ENCODE data around the gene ANP32E. TPM values are rescaled to one million over a fixed set of nuclear protein-coding genes. Genes with fewer than 3 reads are reported as not detected.
"Not testable (repeated sequence)": the region's sequence is repeated elsewhere in the genome, so short reads cannot be mapped to it uniquely, and the experiment has no call there.

The ANP32E gene
- total RNA-seq, 1 donor from 2014 or later, result 28.6 TPM

- peak; percentile 47 for ATAC-seq
- intact Hi-C loops (cut with DNase I), result loop anchor here (5.0 kb wide), 1 partner anchor 717 kb away; no protein-coding TSS in a partner anchor
- DNase-seq (ENCODE audit: missing footprints), result no peak
Observed at GRCh38 chr1:150259758-150260669, 24.1 kb upstream of the ANP32E start.

- DNase-seq (ENCODE audit: missing footprints) (no peak), ATAC-seq (no peak)
- intact Hi-C loops (cut with DNase I), result loop anchor here (5.0 kb wide), 1 partner anchor 718 kb away; no protein-coding TSS in a partner anchor
Observed at GRCh38 chr1:150259217-150259616, 23.3 kb upstream of the ANP32E start.

GRCh38 chr1:150257624-150258585 is 22.0 kb upstream of the ANP32E start, which contains the start of gene CA14:
TSS of gene CA14 (plus strand) at chr1:150257774. CDS start at chr1:150258129, 355 bp downstream.
- ATAC-seq (peak; percentile 67), DNase-seq (ENCODE audit: missing footprints) (no peak)
- intact Hi-C loops (cut with DNase I), result loop anchor here (5.0 kb wide), 1 partner anchor 719 kb away; no protein-coding TSS in a partner anchor

GRCh38 chr1:150256554-150257341 is 20.8 kb upstream of the ANP32E start:
- intact Hi-C loops (cut with DNase I), result loop anchor here (5.0 kb wide), 1 partner anchor 721 kb away; no protein-coding TSS in a partner anchor
- ATAC-seq (no peak), DNase-seq (ENCODE audit: missing footprints) (no peak)

- intact Hi-C loops (cut with DNase I), result loop anchor here (5.0 kb wide), 1 partner anchor 721 kb away; no protein-coding TSS in a partner anchor
- ATAC-seq (no peak), DNase-seq (ENCODE audit: missing footprints) (no peak)
Observed at GRCh38 chr1:150256198-150256553, 20.3 kb upstream of the ANP32E start.

GRCh38 chr1:150249936-150250335 is 14.0 kb upstream of the ANP32E start:
- intact Hi-C loops (cut with DNase I), result no loop called here
- ATAC-seq (no peak), DNase-seq (ENCODE audit: missing footprints) (no peak)

GRCh38 chr1:150243003-150243402 is 7.1 kb upstream of the ANP32E start:
- intact Hi-C loops (cut with DNase I), result no loop called here

GRCh38 chr1:150237746-150238145 is 1.8 kb upstream of the ANP32E start:
- intact Hi-C loops (cut with DNase I), result loop anchor here (5.0 kb wide), 1 partner anchor 45 kb away; the partner anchor contains the start of gene CIART
- ATAC-seq (no peak), DNase-seq (ENCODE audit: missing footprints) (no peak)

More at GRCh38 chr1:150243003-150243402, 7.1 kb upstream of the ANP32E start:
- ATAC-seq, result peak; percentile 62
- DNase-seq (ENCODE audit: missing footprints), result no peak

GRCh38 chr1:150237176-150237575 is 1.3 kb upstream of the ANP32E start:
- ATAC-seq; DNase-seq (ENCODE audit: missing footprints): not testable (repeated sequence)
- intact Hi-C loops (cut with DNase I), result loop anchor here (5.0 kb wide), 1 partner anchor 45 kb away; the partner anchor contains the start of gene CIART

DNA sequence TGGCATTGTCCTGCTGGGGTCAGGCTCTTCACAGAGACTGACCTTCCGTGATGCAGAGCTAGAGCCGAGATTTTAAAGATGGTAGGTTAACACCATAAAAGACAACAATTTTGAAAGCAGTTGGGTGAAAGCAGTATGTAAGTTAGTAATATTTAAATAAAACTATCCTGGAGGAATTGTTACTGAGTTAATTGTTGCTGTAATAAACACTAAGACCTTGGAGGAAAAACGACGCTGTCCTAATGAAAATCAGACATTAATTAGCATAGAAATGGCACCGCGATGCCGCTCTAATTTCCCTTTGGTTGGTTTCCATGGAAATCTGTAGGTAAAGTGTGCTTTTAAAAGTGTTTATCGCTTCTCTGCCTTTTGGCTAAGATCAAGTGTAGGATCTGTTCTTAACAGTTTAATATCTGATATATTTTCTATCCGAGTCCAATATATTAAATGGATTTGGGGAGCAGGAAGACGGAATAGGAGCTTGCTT is 745 bp upstream of the ANP32E start:
- no peak for DNase-seq (ENCODE audit: missing footprints)
- ATAC-seq, result no peak
- intact Hi-C loops (cut with DNase I), result loop anchor here (5.0 kb wide), 1 partner anchor 46 kb away; the partner anchor contains the start of gene CIART

- peak; percentile 15 for ATAC-seq
- no peak for DNase-seq (ENCODE audit: missing footprints)
- intact Hi-C loops (cut with DNase I), result loop anchor here (2.0 to 5.0 kb wide), 2 partner anchors 21 to 47 kb away; partner anchors contain the start of gene CIART
Observed at GRCh38 chr1:150235294-150235851, 539 bp downstream of the ANP32E start.

DNA sequence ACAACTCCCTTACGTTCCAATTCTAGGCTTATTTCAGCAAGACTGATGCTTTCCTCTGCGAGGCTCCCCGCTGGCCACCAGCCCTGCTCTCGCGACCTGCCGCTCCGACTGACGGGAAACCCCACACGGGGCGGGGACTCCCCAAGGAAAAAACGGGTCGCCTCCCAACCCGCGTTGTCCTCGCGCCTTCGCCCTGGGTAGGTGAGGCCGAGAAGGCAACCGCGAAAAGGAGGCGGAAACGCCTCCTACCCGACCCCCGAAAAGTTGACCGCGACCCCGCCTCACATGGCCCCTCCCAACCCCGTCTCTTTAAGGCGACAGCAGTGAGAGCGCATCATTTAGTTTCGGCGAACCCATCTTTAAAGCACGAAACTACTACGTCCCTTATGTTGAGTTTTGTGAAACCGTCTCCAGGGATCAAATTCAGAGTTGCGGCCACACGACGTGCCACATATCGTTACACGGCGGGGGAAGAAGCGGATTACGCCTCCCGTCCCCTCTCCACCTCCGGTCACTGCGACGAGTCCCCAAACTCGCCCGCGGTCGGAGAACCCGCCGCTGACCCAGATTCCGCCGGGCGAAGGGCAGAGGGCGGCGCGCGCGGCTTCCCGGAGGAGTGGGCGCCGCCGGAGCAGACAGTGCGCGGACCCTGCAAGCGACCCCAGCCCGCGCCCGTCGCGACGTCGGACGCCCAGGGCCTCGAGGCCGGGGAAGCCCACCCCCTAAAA is 1.2 kb downstream of the ANP32E start:
- intact Hi-C loops (cut with DNase I), result loop anchor here (2.0 to 5.0 kb wide), 2 partner anchors 20 to 48 kb away; partner anchors contain the start of gene CIART
- peak; percentile 91 for DNase-seq (ENCODE audit: missing footprints)
- ATAC-seq, result peak; percentile 56

GRCh38 chr1:150234309-150234565 is 1.7 kb downstream of the ANP32E start:
- DNase-seq (ENCODE audit: missing footprints) (no peak), ATAC-seq (peak; percentile 8)
- intact Hi-C loops (cut with DNase I), result loop anchor here (2.0 kb wide), 1 partner anchor 19 kb away; no protein-coding TSS in a partner anchor

DNA sequence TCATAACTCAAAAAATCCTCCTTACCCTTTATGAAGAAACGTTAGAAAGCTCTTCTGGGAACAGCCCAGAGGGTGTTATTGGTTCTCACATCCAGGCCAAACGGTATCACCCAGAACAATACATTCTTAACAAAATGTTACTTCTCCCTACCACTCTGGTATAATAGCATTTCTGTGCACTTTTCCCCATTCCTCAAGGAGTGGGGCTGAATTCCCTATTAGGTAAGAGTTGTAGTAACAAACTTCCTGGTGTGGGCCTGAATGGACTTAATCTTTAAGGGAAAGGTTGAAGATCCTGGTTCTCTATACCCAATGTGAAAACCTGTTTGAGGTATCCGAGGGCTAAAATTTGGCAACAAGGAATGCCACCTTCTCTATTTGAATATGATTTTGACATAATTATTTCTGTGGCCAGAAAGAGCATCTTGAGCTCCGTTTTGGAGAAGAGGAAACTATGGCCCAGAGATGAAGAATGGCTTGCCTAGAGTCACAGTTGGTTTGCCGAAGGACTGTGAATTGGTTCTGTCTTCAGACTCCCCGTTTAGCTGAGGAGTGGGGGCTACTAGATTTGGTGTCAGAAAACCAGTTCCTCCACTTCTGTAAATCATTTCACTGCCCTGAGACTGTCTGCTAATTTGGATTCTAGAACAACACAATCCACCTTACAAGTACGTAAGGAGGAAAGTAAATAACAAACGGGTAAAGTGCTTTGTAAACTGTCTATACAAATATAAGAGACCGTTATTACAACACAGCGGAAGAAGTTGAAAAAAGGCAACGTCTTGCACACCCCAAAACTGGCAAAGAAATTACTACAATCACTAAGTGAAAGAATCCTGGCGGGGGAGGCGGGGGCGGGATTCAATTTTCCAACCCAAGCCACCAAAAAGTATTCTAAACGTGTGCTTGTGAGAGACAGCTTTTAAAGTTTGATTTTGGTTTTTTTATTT is 2.3 kb downstream of the ANP32E start:
- DNase-seq (ENCODE audit: missing footprints), result no peak

GRCh38 chr1:150232921-150233320 is 3.0 kb downstream of the ANP32E start:
- DNase-seq (ENCODE audit: missing footprints); intact Hi-C loops (cut with DNase I); ATAC-seq: not testable (repeated sequence)

More for the DNA sequence above, 2.3 kb downstream of the ANP32E start:
- no peak for ATAC-seq
- intact Hi-C loops (cut with DNase I), result loop anchor here (2.0 kb wide), 1 partner anchor 19 kb away; no protein-coding TSS in a partner anchor

DNA sequence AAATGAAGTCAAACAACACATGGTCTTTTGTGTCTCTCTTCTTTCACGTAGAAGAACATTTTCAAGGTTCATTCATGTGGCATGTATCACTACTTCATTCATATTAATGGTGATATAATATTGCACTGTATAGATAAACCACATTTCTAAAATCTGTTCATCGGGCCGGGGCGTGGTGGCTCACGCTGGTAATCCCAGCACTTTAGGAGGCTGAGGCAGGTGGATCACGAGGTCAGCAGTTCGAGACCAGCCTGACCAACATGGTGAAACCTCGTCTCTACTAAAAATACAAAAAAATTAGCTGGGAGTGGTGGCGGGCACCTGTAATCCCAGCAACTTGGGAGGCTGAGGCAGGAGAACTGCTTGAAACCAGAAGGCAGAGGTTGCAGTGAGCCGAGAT is 7.7 kb downstream of the ANP32E start:
- DNase-seq (ENCODE audit: missing footprints); intact Hi-C loops (cut with DNase I); ATAC-seq: not testable (repeated sequence)

Measured in Right ventricle myocardium inferior (tissue), 1 donor.